CD14-positive monocyte (primary cell): Measurements from ENCODE around the gene MAP7. TPM values are rescaled to one million over a fixed set of nuclear protein-coding genes. Genes with fewer than 3 reads are reported as not detected.
"Not testable (repeated sequence)": the region's sequence is repeated elsewhere in the genome, so short reads cannot be mapped to it uniquely, and the experiment has no call there.

Experiments
- DNase-seq, 3 donors: peaks; one replicate each; pipeline ENCODE4 v3.0.0-alpha.2; 2011 to 2022
- H2AFZ ChIP-seq: 2 replicates; pipeline ENCODE4 v1.6.0; 2012; ENCODE audit warnings: mild to moderate bottlenecking, low read depth, low read length, inconsistent platforms; ENCODE audit not compliant: insufficient read depth, poor library complexity, severe bottlenecking
- H3K27ac ChIP-seq, 2 donors: 1 replicate in 1 of 2; 2 replicates in 1 of 2; pipeline ENCODE4 v1.5.1; 2012 to 2013; ENCODE audit warnings: low read length in 2 of 2, control low read depth in 1 of 2, inconsistent platforms in 1 of 2, low read depth in 1 of 2, mild to moderate bottlenecking in 1 of 2
- H3K27me3 ChIP-seq, 2 donors: one replicate each; pipeline versions ENCODE4 v1.6.0 to v1.6.1; 2011 to 2013; ENCODE audit warnings: low read length in 2 of 2; ENCODE audit not compliant: control insufficient read depth in 2 of 2, insufficient read depth in 2 of 2
- H3K36me3 ChIP-seq, 2 donors: replicated peaks in 1 of 2; 1 replicate in 1 of 2; 2 replicates in 1 of 2; pipeline versions ENCODE4 v1.5.1 to v1.6.1; 2012 to 2013; ENCODE audit warnings: low read length in 2 of 2, control low read depth in 1 of 2, inconsistent platforms in 1 of 2, mild to moderate bottlenecking in 1 of 2; ENCODE audit not compliant: insufficient read depth in 2 of 2, control insufficient read depth in 1 of 2
- H3K4me1 ChIP-seq, 2 donors: 1 replicate in 1 of 2; 2 replicates in 1 of 2; pipeline versions ENCODE4 v1.5.1 to v1.6.1; 2012 to 2013; ENCODE audit warnings: low read length in 2 of 2, control low read depth in 1 of 2, inconsistent platforms in 1 of 2, mild to moderate bottlenecking in 1 of 2, moderate library complexity in 1 of 2; ENCODE audit not compliant: insufficient read depth in 2 of 2, control insufficient read depth in 1 of 2
- H3K4me2 ChIP-seq: replicated peaks from 2 replicates; pipeline ENCODE3; 2012; ENCODE audit warnings: low read length, moderate library complexity, mild to moderate bottlenecking; ENCODE audit not compliant: poor library complexity, severe bottlenecking; ENCODE audit errors: extremely low read depth
- H3K4me3 ChIP-seq, 3 experiments: fragments of 200-600 bp in 1 of 3; sonication (generic) in 1 of 3; replicated peaks in 1 of 3; 1 replicate in 2 of 3; 2 replicates in 1 of 3; pipeline ENCODE4 v1.5.1; 2011 to 2013; ENCODE audit warnings: low read length in 3 of 3, mild to moderate bottlenecking in 3 of 3, control low read depth in 2 of 3, low read depth in 2 of 3, inconsistent platforms in 1 of 3, moderate library complexity in 1 of 3
- H3K79me2 ChIP-seq: 2 replicates; pipeline ENCODE4 v1.6.0; 2012; ENCODE audit warnings: mild to moderate bottlenecking, control low read depth, inconsistent platforms, low read length, moderate library complexity; ENCODE audit not compliant: insufficient read depth
- H3K9ac ChIP-seq: 2 replicates; pipeline ENCODE4 v1.6.0; 2017; ENCODE audit warnings: low read length, mild to moderate bottlenecking; ENCODE audit not compliant: insufficient read depth, poor library complexity, severe bottlenecking
- H3K9me3 ChIP-seq, 2 donors: replicated peaks in 1 of 2; 1 replicate in 1 of 2; 2 replicates in 1 of 2; pipeline versions ENCODE4 v1.5.1 to v1.6.1; 2012 to 2013; ENCODE audit warnings: low read length in 2 of 2, control low read depth in 1 of 2; ENCODE audit not compliant: control insufficient read depth in 1 of 2, insufficient read depth in 1 of 2
- H4K20me1 ChIP-seq: 2 replicates; pipeline ENCODE4 v1.6.0; 2012; ENCODE audit warnings: mild to moderate bottlenecking, low read length, control low read depth, moderate library complexity; ENCODE audit not compliant: insufficient read depth
- H3K27ac Mint-ChIP-seq, 7 donors: one replicate each; pipeline ENCODE4 v1.8.0; 2020; ENCODE audit warnings: mild to moderate bottlenecking in 7 of 7, mixed read lengths in 7 of 7, moderate library complexity in 6 of 7, inconsistent platforms in 2 of 7
- H3K27me3 Mint-ChIP-seq, 3 donors: one replicate each; pipeline ENCODE4 v1.8.0; 2021 to 2022; ENCODE audit warnings: low read depth in 3 of 3, mild to moderate bottlenecking in 3 of 3, mixed read lengths in 3 of 3, moderate library complexity in 3 of 3, inconsistent platforms in 1 of 3
- H3K36me3 Mint-ChIP-seq, 2 donors: one replicate each; pipeline ENCODE4 v1.8.0; 2020; ENCODE audit warnings: mixed read lengths in 2 of 2, inconsistent platforms in 1 of 2, mild to moderate bottlenecking in 1 of 2
- H3K4me1 Mint-ChIP-seq: one replicate; pipeline ENCODE4 v1.8.0; 2020; ENCODE audit warnings: mild to moderate bottlenecking, mixed read lengths
- H3K4me3 Mint-ChIP-seq, 2 donors: one replicate each; pipeline ENCODE4 v1.8.0; 2020; ENCODE audit warnings: mild to moderate bottlenecking in 2 of 2, mixed read lengths in 2 of 2, moderate library complexity in 1 of 2
- H3K9me3 Mint-ChIP-seq, 7 donors: one replicate each; pipeline ENCODE4 v1.8.0; 2020 to 2022; ENCODE audit warnings: mixed read lengths in 7 of 7, mild to moderate bottlenecking in 6 of 7, moderate library complexity in 6 of 7, inconsistent platforms in 2 of 7
- WGBS: methylation state at CpG from one replicate; pipeline ENCODE4 v1.1.5; 2013; ENCODE audit warnings: missing lambda C conversion rate; ENCODE audit not compliant: insufficient coverage; 5-methylcytosine and 5-hydroxymethylcytosine counted together
- intact Hi-C, 2 donors: fragments of 100-400 bp; cut with micrococcal nuclease; formaldehyde crosslinking; loops; one replicate each; pipeline versions ENCODE4 v1.15.0 to v1.15.1; 2023
- polyA plus RNA-seq, 3 donors: library from polyadenylated mRNA; depleted of rRNA in 1 of 3; unstranded in 2 of 3; stranded (reverse) in 1 of 3; fragments of 300-500 nt in 2 of 3; fragments of >200 nt in 1 of 3; fragmentation: Illumina TruSeq in 2 of 3; gene quantifications; 1 replicate in 2 of 3; 2 replicates in 1 of 3; pipeline ENCODE4 v1.2.3, GENCODE V29; 2012 to 2021
- TF ChIP-seq, protein P1 (sequence below): fragments of 200-600 bp; IDR thresholded peaks from one replicate; pipeline ENCODE4 v1.8.0; 2022; ENCODE audit warnings: antibody characterized with exemption, mild to moderate bottlenecking

MAP7 gene
- polyA plus RNA-seq, 3 donors = 0.67 to 1.6 (median 1.2) TPM

DNA sequence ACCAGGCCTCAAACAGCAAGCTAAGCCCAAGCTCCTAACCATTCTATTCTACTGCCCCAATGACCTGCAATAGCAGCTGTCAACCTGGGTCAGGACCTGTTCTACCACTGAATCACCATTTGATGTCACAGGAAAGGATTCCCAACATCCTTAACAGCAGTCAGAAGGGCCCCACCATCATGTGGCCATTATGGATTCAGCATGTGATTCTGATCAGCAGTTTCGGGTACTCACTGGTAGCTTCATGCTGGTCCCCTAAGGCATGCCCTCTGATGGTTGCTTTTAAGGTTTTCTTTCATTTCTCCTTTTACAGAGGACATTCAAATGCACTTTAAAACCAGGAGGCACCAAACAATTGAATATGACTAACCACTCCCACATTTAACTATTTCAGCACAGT lies 37.3 kb upstream of the MAP7 start:
- H3K27me3 ChIP-seq = no peaks in the 10 kb centered on the region
- peak in 1 of 3 donors; percentile 32 for DNase-seq
- H3K36me3 Mint-ChIP-seq = peaks cover 79 to 88% of the 10 kb centered on the region in 2 donors
- peaks cover 0 to 1% (median 0%) of the 10 kb centered on the region in 3 donors for H3K27me3 Mint-ChIP-seq
- H3K9me3 Mint-ChIP-seq = peaks cover 0 to 5% (median 0%) of the 10 kb centered on the region in 7 donors
- no peak overlapping the region for H3K4me2 ChIP-seq
- H3K4me1 Mint-ChIP-seq = peaks cover 2% of the 10 kb centered on the region
- no peak overlapping the region for H3K4me3 ChIP-seq
- peak overlapping the region in 4 of 7 donors; percentile 2 to 35 (median 20) for H3K27ac Mint-ChIP-seq
- H3K27ac ChIP-seq = no peak overlapping the region
- WGBS = no CpG with 5 or more reads among the region's 1 CpG
- H4K20me1 ChIP-seq = peaks cover 5% of the 10 kb centered on the region
- H3K79me2 ChIP-seq = no peaks in the 10 kb centered on the region
- H3K9ac ChIP-seq = no peak overlapping the region
- no peak overlapping the region for H3K4me3 Mint-ChIP-seq
- intact Hi-C loops = loop anchor here (10.0 kb wide), 2 partner anchors 57 to 207 kb away; partner anchors contain the start of gene MAP3K5 (in 1 of the 2)
- no peaks in the 10 kb centered on the region for H3K9me3 ChIP-seq
- no peak overlapping the region for H2AFZ ChIP-seq
- peaks cover 81 to 98% of the 10 kb centered on the region in 2 donors for H3K36me3 ChIP-seq
- TF ChIP-seq, protein P1, sequence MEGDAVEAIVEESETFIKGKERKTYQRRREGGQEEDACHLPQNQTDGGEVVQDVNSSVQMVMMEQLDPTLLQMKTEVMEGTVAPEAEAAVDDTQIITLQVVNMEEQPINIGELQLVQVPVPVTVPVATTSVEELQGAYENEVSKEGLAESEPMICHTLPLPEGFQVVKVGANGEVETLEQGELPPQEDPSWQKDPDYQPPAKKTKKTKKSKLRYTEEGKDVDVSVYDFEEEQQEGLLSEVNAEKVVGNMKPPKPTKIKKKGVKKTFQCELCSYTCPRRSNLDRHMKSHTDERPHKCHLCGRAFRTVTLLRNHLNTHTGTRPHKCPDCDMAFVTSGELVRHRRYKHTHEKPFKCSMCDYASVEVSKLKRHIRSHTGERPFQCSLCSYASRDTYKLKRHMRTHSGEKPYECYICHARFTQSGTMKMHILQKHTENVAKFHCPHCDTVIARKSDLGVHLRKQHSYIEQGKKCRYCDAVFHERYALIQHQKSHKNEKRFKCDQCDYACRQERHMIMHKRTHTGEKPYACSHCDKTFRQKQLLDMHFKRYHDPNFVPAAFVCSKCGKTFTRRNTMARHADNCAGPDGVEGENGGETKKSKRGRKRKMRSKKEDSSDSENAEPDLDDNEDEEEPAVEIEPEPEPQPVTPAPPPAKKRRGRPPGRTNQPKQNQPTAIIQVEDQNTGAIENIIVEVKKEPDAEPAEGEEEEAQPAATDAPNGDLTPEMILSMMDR = no peak
- peaks cover 0 to 3% of the 10 kb centered on the region in 2 donors for H3K4me1 ChIP-seq

DNA sequence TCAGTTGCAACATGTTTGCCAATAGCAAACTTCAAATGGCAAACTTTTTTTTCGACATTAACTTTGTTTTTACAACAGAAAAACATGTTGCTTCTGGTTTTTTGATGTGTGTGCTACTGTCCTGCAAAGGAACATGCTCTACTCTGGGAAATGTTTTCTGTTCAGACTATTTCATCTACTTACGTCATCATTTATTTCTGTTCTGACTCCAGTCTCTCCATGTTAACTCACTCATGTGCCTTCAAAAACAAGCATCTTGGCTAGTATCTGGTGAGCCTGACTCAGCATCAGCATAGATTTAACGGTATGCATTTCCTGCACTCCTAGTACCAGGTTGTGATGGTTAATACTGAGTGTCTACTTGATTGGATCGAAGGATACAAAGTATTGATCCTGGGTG lies 36.1 kb upstream of the MAP7 start:
- H3K79me2 ChIP-seq = no peaks in the 10 kb centered on the region
- no peaks in the 10 kb centered on the region for H4K20me1 ChIP-seq
- no peak overlapping the region for H3K4me3 ChIP-seq
- no peak for DNase-seq
- H3K4me1 ChIP-seq = peaks cover 0 to 3% of the 10 kb centered on the region in 2 donors
- TF ChIP-seq, protein P1 = no peak
- 56% methylated on average over 2 of the region's 4 CpGs for WGBS
- H3K27me3 ChIP-seq = no peaks in the 10 kb centered on the region
- peak overlapping the region in 1 of 2 donors; percentile 18 for H3K27ac ChIP-seq
- no peak overlapping the region for H2AFZ ChIP-seq
- H3K4me2 ChIP-seq = no peak overlapping the region
- H3K36me3 ChIP-seq = peaks cover 80 to 98% of the 10 kb centered on the region in 2 donors
- intact Hi-C loops = loop anchor here (10.0 kb wide), 2 partner anchors 59 to 209 kb away; partner anchors contain the start of gene MAP3K5 (in 1 of the 2)
- peaks cover 0 to 5% (median 0%) of the 10 kb centered on the region in 7 donors for H3K9me3 Mint-ChIP-seq
- H3K4me3 Mint-ChIP-seq = no peak overlapping the region
- peaks cover 2% of the 10 kb centered on the region for H3K4me1 Mint-ChIP-seq
- H3K36me3 Mint-ChIP-seq = peaks cover 75 to 88% of the 10 kb centered on the region in 2 donors
- H3K9ac ChIP-seq = no peak overlapping the region
- H3K9me3 ChIP-seq = no peaks in the 10 kb centered on the region
- H3K27me3 Mint-ChIP-seq = peaks cover 0 to 1% (median 0%) of the 10 kb centered on the region in 3 donors
- H3K27ac Mint-ChIP-seq = peak overlapping the region in 4 of 7 donors; percentile 4 to 61 (median 9)

DNA sequence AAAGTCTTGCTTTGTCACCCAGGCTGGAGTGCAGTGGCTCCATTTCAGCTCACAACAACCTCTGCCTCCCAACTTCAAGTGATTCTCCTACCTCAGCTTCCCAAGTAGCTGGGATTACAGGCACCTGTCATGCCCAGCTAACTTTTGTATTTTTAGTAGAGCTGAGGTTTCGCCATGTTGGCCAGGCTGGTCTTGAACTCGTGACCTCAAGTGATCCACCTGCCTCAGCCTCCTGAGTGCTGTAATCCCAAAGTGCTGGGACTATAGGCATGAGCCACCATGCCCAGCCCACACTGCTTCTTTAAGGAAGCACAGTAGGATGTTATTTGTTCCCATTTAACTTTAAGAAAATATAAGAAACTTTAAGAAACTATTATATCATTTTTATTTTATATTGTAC lies 35.3 kb upstream of the MAP7 start:
- not testable (repeated sequence) for H3K9me3 ChIP-seq, H3K9ac ChIP-seq, H3K9me3 Mint-ChIP-seq, H3K4me1 Mint-ChIP-seq, DNase-seq, H3K4me1 ChIP-seq, H2AFZ ChIP-seq, H3K79me2 ChIP-seq, H3K4me3 ChIP-seq, H3K4me2 ChIP-seq, H3K27me3 Mint-ChIP-seq, H4K20me1 ChIP-seq, H3K27me3 ChIP-seq, H3K27ac ChIP-seq, H3K4me3 Mint-ChIP-seq
- peaks cover 79 to 98% of the 10 kb centered on the region in 2 donors for H3K36me3 ChIP-seq
- Mint-ChIP-seq H3K27ac (peak overlapping the region in 3 of 7 donors; percentile 15 to 52 (median 25)), H3K36me3 (peaks cover 73 to 88% of the 10 kb centered on the region in 2 donors)
- intact Hi-C loops = loop anchor here (10.0 kb wide), 2 partner anchors 59 to 209 kb away; partner anchors contain the start of gene MAP3K5 (in 1 of the 2)
- WGBS = 100% methylated on average over 2 of the region's 2 CpGs
